Kidney epithelial cell (primary cell): Measurements from ENCODE around the gene IL36B. TPM values are rescaled to one million over a fixed set of nuclear protein-coding genes. Genes with fewer than 3 reads are reported as not detected.
A peak's percentile ranks its signal among the peaks of the same experiment; 100 is the strongest.

Experiments
- DNase-seq: peaks from one replicate; pipeline ENCODE4 v3.0.0-alpha.2; 2010; ENCODE audit warnings: low read depth
- H3K27me3 ChIP-seq: 2 replicates; pipeline ENCODE4 v1.6.0; 2011; ENCODE audit warnings: low read length; ENCODE audit not compliant: control insufficient read depth, insufficient read depth
- H3K36me3 ChIP-seq: 2 replicates; pipeline ENCODE4 v1.5.1; 2011; ENCODE audit warnings: low read length; ENCODE audit not compliant: control insufficient read depth, insufficient read depth
- H3K4me3 ChIP-seq: 2 replicates; pipeline ENCODE4 v1.5.1; 2011; ENCODE audit warnings: low read depth, mild to moderate bottlenecking, control low read depth, low read length
- CTCF ChIP-seq: IDR thresholded peaks from 2 replicates; pipeline ENCODE4 v1.5.1; 2011; ENCODE audit warnings: mild to moderate bottlenecking, moderate library complexity, low read length, control low read depth, inconsistent platforms; ENCODE audit not compliant: insufficient read depth, poor library complexity, severe bottlenecking
- total RNA-seq: library from RNA; depleted of rRNA; stranded (reverse); fragments of >200 nt; gene quantifications from 2 replicates; pipeline ENCODE4 v1.2.3, GENCODE V29; 2015

The IL36B gene
- total RNA-seq, 1 donor from 2014 or later = not detected

GRCh38 chr2:113084249-113085000 is 31.8 kb upstream of the IL36B start:
- no peak for DNase-seq
- H3K4me3 ChIP-seq = no peak overlapping the region

GRCh38 chr2:113083296-113083695 is 30.6 kb upstream of the IL36B start:
- no peaks in the 10 kb centered on the region for H3K36me3 ChIP-seq
- TF ChIP-seq CTCF = no peak
- H3K27me3 ChIP-seq = no peaks in the 10 kb centered on the region
- H3K4me3 ChIP-seq = no peak overlapping the region
- DNase-seq = no peak

More at GRCh38 chr2:113084249-113085000, 31.8 kb upstream of the IL36B start:
- Histone ChIP-seq H3K27me3 (no peaks in the 10 kb centered on the region), H3K36me3 (no peaks in the 10 kb centered on the region)
- peak; percentile 34 for TF ChIP-seq CTCF

DNA sequence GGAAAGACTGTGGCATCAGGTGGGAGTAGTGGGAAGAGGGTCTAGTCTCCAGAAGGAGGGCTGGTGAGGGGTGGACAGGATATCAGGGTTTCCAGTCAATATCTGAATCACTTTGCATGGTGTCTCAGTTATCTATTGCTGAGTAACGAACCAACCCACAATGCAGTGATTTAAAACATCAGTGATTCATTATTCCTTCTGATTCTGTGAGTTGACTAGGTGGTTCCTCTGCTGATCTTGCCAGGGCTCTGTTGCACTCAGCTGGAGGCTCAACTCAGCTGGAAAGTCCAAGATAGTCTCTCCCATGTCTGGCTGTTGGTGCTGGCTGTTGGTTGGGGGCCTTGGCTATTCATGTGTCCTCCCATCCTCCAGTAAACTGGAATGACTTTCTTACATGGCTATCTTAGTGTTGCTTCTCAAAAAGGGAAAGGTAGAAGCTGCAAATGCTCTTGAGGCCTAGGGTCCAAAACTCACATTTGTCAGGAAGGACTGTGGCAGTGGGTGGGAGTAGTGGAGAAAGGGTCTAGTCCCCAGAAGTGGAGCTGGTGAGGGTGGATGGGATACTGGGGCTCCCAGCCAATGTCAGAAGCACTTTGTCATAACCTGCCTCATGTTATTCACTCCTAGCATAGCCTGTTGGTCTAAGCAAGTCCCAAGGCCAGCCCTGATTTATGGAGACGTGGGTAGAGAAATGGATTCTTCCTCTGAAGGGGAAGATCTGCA is 29.0 kb upstream of the IL36B start:
- DNase-seq = no peak
- TF ChIP-seq CTCF = no peak
- H3K4me3 ChIP-seq = no peak overlapping the region
- H3K36me3 ChIP-seq = no peaks in the 10 kb centered on the region
- no peaks in the 10 kb centered on the region for H3K27me3 ChIP-seq

DNA sequence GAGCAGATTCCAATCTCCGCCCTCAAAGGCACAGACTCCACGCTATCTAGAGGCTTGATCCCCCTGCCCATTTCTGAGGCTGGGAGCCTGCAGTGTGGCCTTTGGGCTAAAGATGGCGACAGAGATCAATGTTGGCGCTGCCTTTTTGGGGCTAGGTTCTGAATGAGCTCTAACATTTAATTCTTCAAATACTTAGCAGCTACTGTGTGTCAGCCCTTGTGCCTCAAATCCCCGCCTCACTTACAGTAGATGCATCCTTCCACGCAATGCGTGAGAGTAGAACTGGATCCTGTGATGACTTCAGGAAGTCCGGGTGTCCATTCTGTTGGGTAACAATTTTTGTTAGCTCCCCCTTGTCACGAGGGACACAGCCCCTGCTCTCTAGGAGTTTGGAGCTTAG is 27.5 kb upstream of the IL36B start:
- Histone ChIP-seq H3K4me3 (no peak overlapping the region), H3K27me3 (no peaks in the 10 kb centered on the region), H3K36me3 (no peaks in the 10 kb centered on the region)
- no peak for DNase-seq
- peak; percentile 85 for TF ChIP-seq CTCF

- no peak overlapping the region for H3K4me3 ChIP-seq
- H3K36me3 ChIP-seq = no peaks in the 10 kb centered on the region
- DNase-seq = peak; percentile 4
- TF ChIP-seq CTCF = no peak
- no peaks in the 10 kb centered on the region for H3K27me3 ChIP-seq
These were observed 26.5 kb upstream of the IL36B start for GRCh38 chr2:113079131-113079530.

DNA sequence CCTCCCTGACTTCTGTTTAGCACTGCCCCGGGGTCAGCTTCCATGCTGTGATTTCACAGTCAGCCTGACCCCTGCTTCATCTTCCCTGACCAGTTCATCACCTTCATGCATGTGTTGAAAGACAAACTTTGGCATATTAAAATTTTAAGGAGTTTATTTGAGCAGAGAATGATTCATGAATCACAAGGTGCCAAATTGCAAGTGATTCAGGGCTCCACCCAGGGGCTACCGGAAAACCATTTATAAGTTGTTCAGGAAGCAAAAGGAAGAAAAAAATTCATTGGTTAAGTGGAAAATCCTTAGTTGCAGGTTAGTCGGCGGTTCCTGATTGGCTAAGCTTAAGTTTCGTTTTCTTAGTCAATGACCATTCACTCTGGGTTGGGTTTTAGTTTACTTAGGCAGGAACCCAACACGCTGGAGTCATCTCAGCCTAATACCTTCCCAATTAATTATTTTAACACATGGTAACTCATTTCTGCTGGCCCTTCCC is 25.7 kb upstream of the IL36B start:
- Histone ChIP-seq H3K4me3 (no peak overlapping the region), H3K27me3 (no peaks in the 10 kb centered on the region), H3K36me3 (no peaks in the 10 kb centered on the region)
- DNase-seq = peak; percentile 67
- no peak for TF ChIP-seq CTCF
